GM06990 (cell line): Measurements from ENCODE around the gene NHLRC4.

ENCODE experiments used
- DNase-seq: peaks from one replicate; pipeline ENCODE4 v3.0.0-alpha.2; 2011; ENCODE audit not compliant: insufficient read length; ENCODE audit errors: extremely low read depth
- H3K27me3 ChIP-seq: replicated peaks from 2 replicates; pipeline ENCODE4 v1.6.0; 2011; ENCODE audit warnings: low read length; ENCODE audit not compliant: control insufficient read depth, insufficient read depth
- H3K36me3 ChIP-seq: 2 replicates; pipeline ENCODE4 v1.5.1; 2011; ENCODE audit warnings: low read length; ENCODE audit not compliant: control insufficient read depth, insufficient read depth
- H3K4me3 ChIP-seq: replicated peaks from 2 replicates; pipeline ENCODE4 v1.5.1; 2011; ENCODE audit warnings: low read depth, mild to moderate bottlenecking, control low read depth, low read length
- TF ChIP-seq, protein P1 (sequence below): IDR thresholded peaks from 2 replicates; pipeline ENCODE4 v1.5.1; 2011; ENCODE audit warnings: low read length, control low read depth, mild to moderate bottlenecking, inconsistent platforms; ENCODE audit not compliant: insufficient read depth, poor library complexity, severe bottlenecking

NHLRC4 gene

DNA sequence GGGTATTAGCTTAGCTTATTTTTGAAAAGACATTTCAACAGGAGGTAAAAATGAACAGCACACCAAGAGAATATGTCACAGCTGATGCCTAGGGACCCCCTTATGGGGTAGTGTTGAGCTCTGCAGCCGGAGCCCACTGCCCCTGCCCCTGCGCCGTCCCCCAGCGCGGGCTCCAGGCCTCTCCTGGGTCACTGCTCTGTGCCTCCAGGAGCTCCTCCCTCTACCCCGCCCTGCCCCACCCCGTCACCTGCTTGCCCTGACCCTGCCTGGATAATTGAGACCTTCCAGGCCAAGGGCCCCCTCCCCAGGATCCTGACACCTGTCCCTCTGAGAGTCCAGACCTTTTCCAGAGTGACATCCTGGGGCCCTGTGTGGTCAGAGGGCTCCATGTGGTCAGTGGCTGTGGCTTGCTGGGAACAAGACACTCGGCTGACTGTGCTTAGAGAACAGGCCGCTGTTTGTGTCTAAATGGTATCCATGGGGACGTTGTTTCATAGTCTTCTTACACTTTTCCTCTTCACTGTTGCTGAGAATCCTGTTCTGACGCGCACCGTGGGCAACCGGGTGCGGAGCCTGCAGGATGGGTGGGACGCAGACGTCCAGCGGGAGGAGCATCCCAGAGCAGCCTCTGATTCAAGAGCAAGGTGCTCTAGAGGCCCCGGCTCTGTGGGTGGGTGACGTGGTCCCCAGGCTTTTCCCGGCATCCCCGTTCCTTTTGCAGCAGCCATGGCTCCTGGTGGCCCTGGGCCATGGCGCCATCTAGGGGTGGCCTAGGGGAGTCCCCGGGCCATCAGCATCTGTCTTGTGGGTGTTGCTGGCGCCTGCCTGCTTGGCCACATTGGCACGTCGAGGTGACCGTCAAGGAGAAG, 43.9 kb downstream of the NHLRC4 start:
- Histone ChIP-seq H3K36me3 (no peaks in the 10 kb centered on the region; the same call in 1 of the 2 replicates), H3K4me3 (no peak overlapping the region), H3K27me3 (no peaks in the 10 kb centered on the region)
- TF ChIP-seq, protein P1, sequence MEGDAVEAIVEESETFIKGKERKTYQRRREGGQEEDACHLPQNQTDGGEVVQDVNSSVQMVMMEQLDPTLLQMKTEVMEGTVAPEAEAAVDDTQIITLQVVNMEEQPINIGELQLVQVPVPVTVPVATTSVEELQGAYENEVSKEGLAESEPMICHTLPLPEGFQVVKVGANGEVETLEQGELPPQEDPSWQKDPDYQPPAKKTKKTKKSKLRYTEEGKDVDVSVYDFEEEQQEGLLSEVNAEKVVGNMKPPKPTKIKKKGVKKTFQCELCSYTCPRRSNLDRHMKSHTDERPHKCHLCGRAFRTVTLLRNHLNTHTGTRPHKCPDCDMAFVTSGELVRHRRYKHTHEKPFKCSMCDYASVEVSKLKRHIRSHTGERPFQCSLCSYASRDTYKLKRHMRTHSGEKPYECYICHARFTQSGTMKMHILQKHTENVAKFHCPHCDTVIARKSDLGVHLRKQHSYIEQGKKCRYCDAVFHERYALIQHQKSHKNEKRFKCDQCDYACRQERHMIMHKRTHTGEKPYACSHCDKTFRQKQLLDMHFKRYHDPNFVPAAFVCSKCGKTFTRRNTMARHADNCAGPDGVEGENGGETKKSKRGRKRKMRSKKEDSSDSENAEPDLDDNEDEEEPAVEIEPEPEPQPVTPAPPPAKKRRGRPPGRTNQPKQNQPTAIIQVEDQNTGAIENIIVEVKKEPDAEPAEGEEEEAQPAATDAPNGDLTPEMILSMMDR = peak; percentile 47
- no peak for DNase-seq

- DNase-seq = no peak
- Histone ChIP-seq H3K36me3 (no peaks in the 10 kb centered on the region), H3K4me3 (no peak overlapping the region), H3K27me3 (no peaks in the 10 kb centered on the region)
- TF ChIP-seq, protein P1 = no peak
Observed at GRCh38 chr16:615122-615521, 48.3 kb downstream of the NHLRC4 start.

- H3K36me3 ChIP-seq = no peaks in the 10 kb centered on the region
- no peak for DNase-seq
- no peak overlapping the region for H3K4me3 ChIP-seq
- H3K27me3 ChIP-seq = no peaks in the 10 kb centered on the region
- TF ChIP-seq, protein P1 = no peak
Observed at GRCh38 chr16:616733-617586, 50.2 kb downstream of the NHLRC4 start.

GRCh38 chr16:617855-618254, 51.0 kb downstream of the NHLRC4 start:
- no peak for DNase-seq
- H3K36me3 ChIP-seq = no peaks in the 10 kb centered on the region
- H3K4me3 ChIP-seq = no peak overlapping the region
- H3K27me3 ChIP-seq = no peaks in the 10 kb centered on the region
- TF ChIP-seq, protein P1 = no peak
